A549 (cell line): ENCODE data around the gene ARMC7. TPM values are rescaled to one million over a fixed set of nuclear protein-coding genes. Genes with fewer than 3 reads are reported as not detected.

ENCODE experiments used
- ATAC-seq, 2 experiments: fragments of 200-7000 bp in 1 of 2; fragments of >200 bp in 1 of 2; cut with Nextera tagmentation in 1 of 2; cut with Tn5 transposase in 1 of 2; 3 replicates each; pipeline versions ENCODE4 v1.8.0 to v1.9.1; 2018 to 2020; ENCODE audit warnings: mild to moderate bottlenecking in 1 of 2, moderate library complexity in 1 of 2
- CTCF ChIA-PET: fragments of 300-600 bp; sonication (Branson Sonifier 250); formaldehyde crosslinking; extraction: SDS; loops from one replicate; lab custom pipeline; 2021; ENCODE audit warnings: antibody characterized with exemption, inconsistent platforms; lab: Yijun Ruan, JAX
- POLR2A ChIA-PET: fragments of 350-600 bp; formaldehyde crosslinking; extraction: SDS; loops from one replicate; lab custom pipeline; 2021; ENCODE audit warnings: antibody characterized with exemption, inconsistent platforms; lab: Yijun Ruan, JAX
- DNase-seq, 2 experiments: peaks; one replicate each; pipeline versions ENCODE4 v3.0.0 to v3.0.0-alpha.2; 2011 to 2016; ENCODE audit warnings: low read depth in 1 of 2, low spot score in 1 of 2
- FAIRE-seq: peaks from 2 replicates; lab custom pipeline; 2011; peaks lifted over from hg19 to GRCh38; lab: Jason Lieb, UNC
- H3K27ac ChIP-seq, 2 experiments: fragments of >200 bp; sonication (Bioruptor Twin); formaldehyde crosslinking; 3 replicates each; pipeline ENCODE4 v1.5.1; 2016 to 2017
- H3K4me1 ChIP-seq: fragments of >200 bp; sonication (Bioruptor Twin); formaldehyde crosslinking; 3 replicates; pipeline ENCODE4 v1.6.1; 2016
- H3K4me2 ChIP-seq: fragments of >200 bp; sonication (Bioruptor Twin); formaldehyde crosslinking; 3 replicates; pipeline ENCODE4 v1.6.1; 2016
- H3K4me3 ChIP-seq: fragments of >200 bp; sonication (Bioruptor Twin); formaldehyde crosslinking; 3 replicates; pipeline ENCODE4 v1.5.1; 2016
- H3K9me3 ChIP-seq: fragments of >200 bp; sonication (Bioruptor Twin); formaldehyde crosslinking; 3 replicates; pipeline ENCODE4 v1.6.1; 2016
- ATOH8 ChIP-seq: fragments of 250-450 bp; sonication (Bioruptor Pico); IDR thresholded peaks from 2 replicates; pipeline ENCODE4 v1.5.0; 2020; ENCODE audit warnings: low read depth, mild to moderate bottlenecking, moderate library complexity
- CBX2 ChIP-seq: fragments of 200-600 bp; sonication (generic); IDR thresholded peaks from 2 replicates; pipeline ENCODE4 v1.6.1; 2016; ENCODE audit warnings: low read depth, mild to moderate bottlenecking, borderline replicate concordance
- CBX8 ChIP-seq: fragments of 200-600 bp; sonication (generic); IDR thresholded peaks from 2 replicates; pipeline ENCODE4 v1.6.1; 2016
- EHF ChIP-seq: fragments of 250-450 bp; sonication (Bioruptor Pico); IDR thresholded peaks from 2 replicates; pipeline ENCODE4 v1.5.0; 2020; ENCODE audit warnings: mild to moderate bottlenecking
- ESRRA ChIP-seq: fragments of 150-350 bp; IDR thresholded peaks from 2 replicates; pipeline ENCODE4 v1.6.1; 2014; ENCODE audit warnings: mild to moderate bottlenecking, low read length, borderline replicate concordance
- FOSL2 ChIP-seq, 2 experiments: fragments of 450-650 bp in 1 of 2; fragments of >200 bp in 1 of 2; sonication (Bioruptor Twin) in 1 of 2; formaldehyde crosslinking; IDR thresholded peaks; 2 replicates each; pipeline versions ENCODE4 v1.5.0 to v1.6.1; 2016 to 2020; ENCODE audit warnings: mild to moderate bottlenecking in 1 of 2, moderate library complexity in 1 of 2
- HDAC2 ChIP-seq: fragments of 200-600 bp; sonication (generic); IDR thresholded peaks from 2 replicates; pipeline ENCODE4 v1.6.1; 2016
- HOXB5 ChIP-seq: fragments of 250-450 bp; sonication (Bioruptor Pico); IDR thresholded peaks from 2 replicates; pipeline ENCODE4 v1.5.0; 2020; ENCODE audit warnings: mild to moderate bottlenecking, moderate library complexity
- KDM1A ChIP-seq: fragments of 200-600 bp; sonication (generic); IDR thresholded peaks from 2 replicates; pipeline ENCODE4 v1.6.1; 2016; ENCODE audit warnings: low read depth, mild to moderate bottlenecking
- KDM5A ChIP-seq: fragments of 200-600 bp; sonication (generic); IDR thresholded peaks from 2 replicates; pipeline ENCODE4 v1.6.1; 2016; ENCODE audit warnings: antibody characterized with exemption, mild to moderate bottlenecking
- MAZ ChIP-seq: fragments of 150-350 bp; IDR thresholded peaks from 2 replicates; pipeline ENCODE4 v1.6.1; 2014; ENCODE audit warnings: antibody characterized with exemption, low read depth, low read length, borderline replicate concordance
- NR3C1 ChIP-seq: fragments of >200 bp; sonication (Bioruptor Twin); formaldehyde crosslinking; IDR thresholded peaks from 3 replicates; pipeline ENCODE4 v1.6.1; 2017
- PHF8 ChIP-seq: fragments of 200-600 bp; sonication (generic); IDR thresholded peaks from 2 replicates; pipeline ENCODE4 v1.6.1; 2016; ENCODE audit warnings: low read depth, mild to moderate bottlenecking, antibody characterized with exemption, moderate library complexity, borderline replicate concordance
- POLR2A ChIP-seq: IDR thresholded peaks from 2 replicates; pipeline ENCODE4 v1.6.1; 2012; ENCODE audit warnings: mild to moderate bottlenecking, low read length
- RAD21 ChIP-seq, 2 experiments: fragments of >200 bp in 1 of 2; sonication (Bioruptor Twin) in 1 of 2; formaldehyde crosslinking in 1 of 2; IDR thresholded peaks in 1 of 2; conservative IDR thresholded peaks in 1 of 2; 2 replicates in 1 of 2; 3 replicates in 1 of 2; pipeline ENCODE4 v1.6.1; 2012 to 2018; ENCODE audit warnings: inconsistent platforms in 1 of 2
- RCOR1 ChIP-seq: fragments of 150-350 bp; IDR thresholded peaks from 2 replicates; pipeline ENCODE4 v1.6.1; 2014; ENCODE audit warnings: antibody characterized with exemption, low read length, low read depth
- RFX5 ChIP-seq: fragments of 450-650 bp; IDR thresholded peaks from 2 replicates; pipeline ENCODE4 v1.7.1; 2014; ENCODE audit warnings: antibody characterized with exemption, mild to moderate bottlenecking, moderate library complexity
- SMC3 ChIP-seq: fragments of >200 bp; sonication (Bioruptor Twin); formaldehyde crosslinking; IDR thresholded peaks from 3 replicates; pipeline ENCODE4 v1.6.1; 2018; ENCODE audit warnings: inconsistent platforms
- TFCP2L1 ChIP-seq: fragments of 250-450 bp; sonication (Bioruptor Pico); IDR thresholded peaks from 2 replicates; pipeline ENCODE4 v1.5.0; 2021; ENCODE audit warnings: mild to moderate bottlenecking
- ZNF302 ChIP-seq: fragments of 250-450 bp; sonication (Bioruptor Pico); IDR thresholded peaks from 2 replicates; pipeline ENCODE4 v1.9.0; 2021; ENCODE audit warnings: inconsistent platforms, mild to moderate bottlenecking, moderate library complexity
- ZSCAN20 ChIP-seq: fragments of 250-450 bp; sonication (Bioruptor Pico); IDR thresholded peaks from 2 replicates; pipeline ENCODE4 v1.8.0; 2022; ENCODE audit warnings: mild to moderate bottlenecking, moderate library complexity
- WGBS: methylation state at CpG from one replicate; pipeline ENCODE4 v1.1.6; 2017; ENCODE audit errors: missing lambda C conversion rate; 5-methylcytosine and 5-hydroxymethylcytosine counted together
- polyA plus RNA-seq, 4 experiments: library from polyadenylated mRNA; depleted of rRNA in 3 of 4; stranded (reverse); fragments of >200 nt; fragmentation: RNase III in 1 of 4; extraction: RNeasy Plus Mini Kit Qiagen cat#74134 plus additional on column Dnase treatment in 1 of 4; gene quantifications; 2 replicates in 3 of 4; 3 replicates in 1 of 4; pipeline ENCODE4 v1.2.3, GENCODE V29; 2011 to 2017

Gene ARMC7
- polyA plus RNA-seq, 2 of the 4 experiments (the other 2 are of a cell fraction) = 8.5 to 12.6 TPM

GRCh38 chr17:75077072-75077495 lies 32.7 kb upstream of the ARMC7 start:
- ATAC-seq (no peak), FAIRE-seq (no peak), DNase-seq (no peak)
- H3K4me2 ChIP-seq = no peak overlapping the region
- H3K27ac ChIP-seq = peak overlapping the region in 1 of 2 experiments; percentile 86; a peak in 3 of 6 replicates
- ChIA-PET CTCF (interaction anchor here (1.7 to 81.8 kb wide), 3 partner anchors 11 to 44 kb away, joined by 4 to 3429 read pairs (median 298); partner anchors contain the start of genes ARMC7, NT5C and SLC16A5), POLR2A (interaction anchor here (4.8 kb wide), 1 partner anchor 11 kb away, joined by 21 read pairs; the partner anchor contains the start of gene SLC16A5)
- TF ChIP-seq CBX2 = no peak
- no peak for TF ChIP-seq EHF
- no peak for TF ChIP-seq MAZ
- TF ChIP-seq TFCP2L1 (CRISPR knock-in tag) = no peak
- no peak for TF ChIP-seq ZSCAN20 (CRISPR knock-in tag)
- TF ChIP-seq ATOH8 (CRISPR knock-in tag) = no peak
- no peak for TF ChIP-seq RCOR1
- TF ChIP-seq CBX8 = no peak
- no peak for TF ChIP-seq FOSL2 (IDR thresholded peaks at IDR 0.05)
- TF ChIP-seq FOSL2 (CRISPR knock-in tag; IDR thresholded peaks at IDR 0.05) = no peak
- TF ChIP-seq HDAC2 = no peak
- no peak for TF ChIP-seq RFX5
- no peak for TF ChIP-seq RAD21 (conservative IDR thresholded peaks at IDR 0.05 in 1 of 2, IDR thresholded peaks at IDR 0.05 in 1 of 2)
- TF ChIP-seq HOXB5 (CRISPR knock-in tag) = no peak
- no peak for TF ChIP-seq ESRRA
- TF ChIP-seq POLR2A = no peak
- no peak for TF ChIP-seq KDM5A
- TF ChIP-seq NR3C1 = no peak
- TF ChIP-seq ZNF302 (CRISPR knock-in tag) = no peak
- TF ChIP-seq KDM1A = no peak
- no peak for TF ChIP-seq PHF8
- peaks cover 37% of the 10 kb centered on the region for H3K4me1 ChIP-seq
- H3K4me3 ChIP-seq = no peak overlapping the region
- WGBS = 94% methylated on average over 30 of the region's 30 CpGs
- H3K9me3 ChIP-seq = no peaks in the 10 kb centered on the region

- ATAC-seq = no peak
- no peak for FAIRE-seq
- Histone ChIP-seq H3K4me3 (no peak overlapping the region), H3K9me3 (no peaks in the 10 kb centered on the region), H3K4me2 (peak overlapping the region; percentile 75), H3K4me1 (peaks cover 40% of the 10 kb centered on the region), H3K27ac (peak overlapping the region; percentile 78 to 86)
- ChIA-PET CTCF (interaction anchor here (1.6 to 81.8 kb wide), 5 partner anchors 7 to 44 kb away, joined by 4 to 3429 read pairs (median 25); partner anchors contain the start of genes ARMC7, NT5C and SLC16A5), POLR2A (interaction anchor here (1.6 kb wide), 1 partner anchor 10 kb away, joined by 18 read pairs; the partner anchor contains the start of gene SLC16A5)
- 95% methylated on average over 53 of the region's 53 CpGs for WGBS
- DNase-seq = no peak
- TF ChIP-seq RCOR1 (no peak), PHF8 (no peak), SMC3 (no peak), KDM5A (no peak)
These were observed 32.1 kb upstream of the ARMC7 start for GRCh38 chr17:75077496-75078283.
